Ishikawa (cell line): Measurements from ENCODE around the gene KLF6.

ENCODE experiments used
- CEBPB ChIP-seq: IDR thresholded peaks from 2 replicates; pipeline ENCODE4 v1.6.1; 2012
- EGR1 ChIP-seq: IDR thresholded peaks from 2 replicates; pipeline ENCODE4 v1.6.1; 2012
- MAX ChIP-seq: IDR thresholded peaks from 2 replicates; pipeline ENCODE4 v1.6.1; 2012
- TCF12 ChIP-seq: IDR thresholded peaks from 2 replicates; pipeline ENCODE4 v1.6.1; 2012; ENCODE audit warnings: low read depth

- TF ChIP-seq TCF12: no peak
- TF ChIP-seq EGR1: no peak
- TF ChIP-seq CEBPB: no peak
- no peak for TF ChIP-seq MAX
These were observed 25.6 kb downstream of the KLF6 start for GRCh38 chr10:3759397-3759796.
